ENCODE results near the gene FAM184B. TPM values are rescaled to one million over a fixed set of nuclear protein-coding genes. Genes with fewer than 3 reads are reported as not detected.

The FAM184B gene
- total and polyA plus RNA-seq, 2 of the 4 experiments (the other 2 are of a cell fraction), result 0.07 to 0.18 TPM

DNA sequence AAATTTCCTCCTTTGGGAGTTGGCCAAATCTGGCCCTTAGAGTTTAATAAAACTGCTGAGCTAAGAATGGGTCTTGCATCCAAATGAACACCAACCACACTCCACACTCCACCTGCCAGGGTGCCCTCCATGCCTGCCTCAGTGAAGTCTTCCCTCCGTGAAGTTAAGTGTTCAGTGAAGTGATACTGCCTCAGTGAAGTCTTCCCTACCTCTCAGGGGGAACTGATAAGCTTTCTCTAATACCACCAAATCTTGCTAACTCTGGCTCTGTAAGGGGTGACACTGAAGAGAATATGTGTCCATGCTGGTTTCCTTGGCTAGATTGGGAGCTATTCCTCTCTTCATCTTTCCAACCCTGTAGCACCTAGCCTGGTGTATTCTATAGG is 139.0 kb downstream of the FAM184B start:
- CTCF ChIA-PET, result no interaction called here
- no peak for TF ChIP-seq CHD1 (IDR thresholded peaks at IDR 0.05; ENCODE audit: low read depth, low read length)
- TF ChIP-seq, protein P1, sequence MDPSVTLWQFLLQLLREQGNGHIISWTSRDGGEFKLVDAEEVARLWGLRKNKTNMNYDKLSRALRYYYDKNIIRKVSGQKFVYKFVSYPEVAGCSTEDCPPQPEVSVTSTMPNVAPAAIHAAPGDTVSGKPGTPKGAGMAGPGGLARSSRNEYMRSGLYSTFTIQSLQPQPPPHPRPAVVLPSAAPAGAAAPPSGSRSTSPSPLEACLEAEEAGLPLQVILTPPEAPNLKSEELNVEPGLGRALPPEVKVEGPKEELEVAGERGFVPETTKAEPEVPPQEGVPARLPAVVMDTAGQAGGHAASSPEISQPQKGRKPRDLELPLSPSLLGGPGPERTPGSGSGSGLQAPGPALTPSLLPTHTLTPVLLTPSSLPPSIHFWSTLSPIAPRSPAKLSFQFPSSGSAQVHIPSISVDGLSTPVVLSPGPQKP (IDR thresholded peaks at IDR 0.05; ENCODE audit: borderline replicate concordance, low read depth, low read length), result no peak
- TF ChIP-seq SMC3 (IDR thresholded peaks at IDR 0.05; ENCODE audit: low read depth, low read length), result no peak
- TF ChIP-seq, protein P2, sequence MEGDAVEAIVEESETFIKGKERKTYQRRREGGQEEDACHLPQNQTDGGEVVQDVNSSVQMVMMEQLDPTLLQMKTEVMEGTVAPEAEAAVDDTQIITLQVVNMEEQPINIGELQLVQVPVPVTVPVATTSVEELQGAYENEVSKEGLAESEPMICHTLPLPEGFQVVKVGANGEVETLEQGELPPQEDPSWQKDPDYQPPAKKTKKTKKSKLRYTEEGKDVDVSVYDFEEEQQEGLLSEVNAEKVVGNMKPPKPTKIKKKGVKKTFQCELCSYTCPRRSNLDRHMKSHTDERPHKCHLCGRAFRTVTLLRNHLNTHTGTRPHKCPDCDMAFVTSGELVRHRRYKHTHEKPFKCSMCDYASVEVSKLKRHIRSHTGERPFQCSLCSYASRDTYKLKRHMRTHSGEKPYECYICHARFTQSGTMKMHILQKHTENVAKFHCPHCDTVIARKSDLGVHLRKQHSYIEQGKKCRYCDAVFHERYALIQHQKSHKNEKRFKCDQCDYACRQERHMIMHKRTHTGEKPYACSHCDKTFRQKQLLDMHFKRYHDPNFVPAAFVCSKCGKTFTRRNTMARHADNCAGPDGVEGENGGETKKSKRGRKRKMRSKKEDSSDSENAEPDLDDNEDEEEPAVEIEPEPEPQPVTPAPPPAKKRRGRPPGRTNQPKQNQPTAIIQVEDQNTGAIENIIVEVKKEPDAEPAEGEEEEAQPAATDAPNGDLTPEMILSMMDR (conservative IDR thresholded peaks at IDR 0.05; ENCODE audit: low read depth, low read length), result no peak
- TF ChIP-seq POLR2A (IDR thresholded peaks at IDR 0.05; ENCODE audit: low read depth, low read length), result no peak
- TF ChIP-seq MXI1 (IDR thresholded peaks at IDR 0.05; ENCODE audit: borderline replicate concordance, low read depth, low read length), result no peak

More for the DNA sequence above, 139.0 kb downstream of the FAM184B start:
- Histone ChIP-seq H3K79me1 (ENCODE audit: low read depth in 1 of 2, low read length in 2 of 2) (no peaks in the 10 kb centered on the region), H3K4ac (ENCODE audit: low read depth, low read length) (no peak overlapping the region), H3K4me3 (ENCODE audit: insufficient read depth, low read depth, low read length) (no peak overlapping the region), H3K4me2 (ENCODE audit: low read depth, low read length) (no peak overlapping the region), H3K56ac (ENCODE audit: extremely low read depth, insufficient read depth, low read length) (no peak overlapping the region), H2AK5ac (ENCODE audit: low read depth, low read length) (no peak overlapping the region), H3K18ac (ENCODE audit: low read depth, low read length) (no peak overlapping the region), H3K27me3 (ENCODE audit: control insufficient read depth, insufficient read depth, low read length) (no peaks in the 10 kb centered on the region), H3K9me1 (ENCODE audit: insufficient read depth, low read length) (no peaks in the 10 kb centered on the region), H3K4me1 (ENCODE audit: control insufficient read depth, insufficient read depth, low read length) (no peaks in the 10 kb centered on the region), H4K8ac (ENCODE audit: low read depth in 2 of 2, low read length in 2 of 2) (no peak overlapping the region), H4K91ac (ENCODE audit: insufficient read depth, low read depth, low read length) (no peak overlapping the region), H4K5ac (ENCODE audit: low read depth, low read length) (no peak overlapping the region), H2BK120ac (ENCODE audit: low read depth, low read length) (no peak overlapping the region), H2BK20ac (ENCODE audit: low read depth, low read length) (no peak overlapping the region), H2AK9ac (replicated peaks; ENCODE audit: low read depth, low read length, poor library complexity) (no peak overlapping the region), H3K23ac (ENCODE audit: low read depth, low read length) (no peak overlapping the region), H3K9me3 (ENCODE audit: control insufficient read depth, insufficient read depth, low read length) (peaks cover 6% of the 10 kb centered on the region; the same call in 1 of the 2 replicates), H3K27ac (ENCODE audit: insufficient read depth, low read length) (no peak overlapping the region), H2AFZ (replicated peaks; ENCODE audit: low read length, poor library complexity) (no peak overlapping the region), H3K36me3 (ENCODE audit: control insufficient read depth, insufficient read depth, low read length) (peaks cover 2% of the 10 kb centered on the region; the same call in 1 of the 2 replicates), H3K9ac (ENCODE audit: low read depth, low read length) (no peak overlapping the region), H2BK15ac (ENCODE audit: low read depth, low read length) (no peak overlapping the region), H2BK5ac (ENCODE audit: low read depth, low read length, poor library complexity, severe bottlenecking) (no peak overlapping the region), H4K20me1 (ENCODE audit: insufficient read depth, low read length) (no peaks in the 10 kb centered on the region), H3K14ac (replicated peaks; ENCODE audit: low read depth, low read length) (no peak overlapping the region)
- DNase-seq, result no peak
- in situ Hi-C loops (cut with MboI; ENCODE audit: low sequenced_read_pairs), result loop anchor here (25.0 kb wide), 1 partner anchor 945 kb away; no protein-coding TSS in a partner anchor
- POLR2A ChIA-PET (ENCODE audit: unreplicated experiment), result no interaction called here
- no peak for ATAC-seq (ENCODE audit: low read depth)
- intact Hi-C loops (cut with micrococcal nuclease), result no loop called here
- BruUV-seq (replicated peaks), result no TSS peak
- WGBS, 2 experiments (ENCODE audit: extremely low coverage in 2 of 2, insufficient read length in 1 of 2), result 60% methylated on average over 1 of the region's 1 CpG; no CpG with 5 or more reads in 1 of the 2 experiments
- dilution Hi-C loops (cut with HindIII; ENCODE audit: low sequenced_read_pairs, unreplicated experiment), result no loop called here
